GM21515 (cell line): Measurements from ENCODE around the gene TEX13D.
"Not testable (repeated sequence)": the region's sequence is repeated elsewhere in the genome, so short reads cannot be mapped to it uniquely, and the experiment has no call there.

Source experiments
- ATAC-seq: cut with Tn5 transposase; IDR thresholded peaks from one replicate; pipeline ENCODE4 v1.9.1; 2021; ENCODE audit not compliant: unreplicated experiment

The TEX13D gene

GRCh38 chrX:124332481-124333424, at the start of gene TEX13D:
TSS of gene TEX13D (plus strand) at chrX:124332660. CDS start at chrX:124332918, 258 bp downstream.
- ATAC-seq = no peak

- no peak for ATAC-seq
Observed at GRCh38 chrX:124289443-124289842, 43.0 kb upstream of the TEX13D start.

DNA sequence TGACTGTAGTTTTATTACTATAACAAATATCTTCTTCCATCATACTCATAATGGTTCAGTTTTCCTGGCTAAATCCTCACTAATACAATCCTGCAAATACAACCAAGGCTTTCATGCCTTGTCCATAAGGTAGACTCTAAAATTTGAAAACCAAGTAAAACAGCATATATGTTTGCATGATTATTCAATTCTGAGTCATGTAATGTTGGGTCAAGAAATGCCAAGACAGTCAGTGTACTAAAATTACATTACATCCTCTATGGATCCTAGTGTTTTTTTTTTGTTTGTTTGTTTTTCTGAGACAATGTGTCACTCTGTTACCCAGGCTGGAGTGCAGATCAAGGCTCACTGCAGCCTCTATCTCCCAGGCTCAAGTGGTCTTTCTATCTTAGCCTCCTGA, 38.6 kb upstream of the TEX13D start:
- no peak for ATAC-seq

DNA sequence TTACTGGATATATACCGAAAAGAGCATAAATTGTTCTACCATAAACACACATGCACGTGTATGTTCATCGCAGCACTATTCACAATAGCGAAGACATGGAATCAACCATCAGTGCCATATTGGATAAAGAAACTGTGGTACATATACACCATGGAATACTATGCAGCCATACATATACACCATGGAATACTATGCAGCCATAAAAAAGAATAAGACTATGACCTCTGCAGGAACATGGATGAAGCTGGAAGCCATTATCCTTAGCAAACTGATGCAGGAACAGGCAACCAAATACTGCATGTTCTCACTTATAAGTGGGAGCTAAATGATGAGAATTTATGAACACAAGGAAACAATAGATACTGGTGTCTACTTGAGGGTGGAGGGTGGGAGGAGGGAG, 33.1 kb upstream of the TEX13D start:
- ATAC-seq = not testable (repeated sequence)

DNA sequence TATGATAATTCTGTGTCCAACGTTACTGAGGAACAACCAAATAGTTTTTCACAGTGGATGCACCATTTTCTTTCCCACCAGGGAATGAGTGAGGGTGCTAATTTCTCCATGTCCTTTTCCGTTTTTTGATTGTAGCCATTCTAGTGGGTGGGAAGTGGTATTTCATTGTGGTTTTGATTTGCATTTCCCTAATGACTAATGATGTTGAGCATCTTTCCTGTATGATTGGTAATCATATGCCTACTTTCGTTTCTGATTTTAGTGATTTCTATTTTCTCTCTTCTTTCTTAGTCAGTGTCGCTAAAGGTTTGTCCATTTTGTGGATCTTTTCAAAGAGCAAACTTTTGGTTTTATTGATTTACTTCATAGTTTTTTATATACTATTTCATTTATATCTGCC, 32.1 kb upstream of the TEX13D start:
- ATAC-seq = no peak

- ATAC-seq = no peak
Observed at GRCh38 chrX:124307253-124307907, 25.1 kb upstream of the TEX13D start.

DNA sequence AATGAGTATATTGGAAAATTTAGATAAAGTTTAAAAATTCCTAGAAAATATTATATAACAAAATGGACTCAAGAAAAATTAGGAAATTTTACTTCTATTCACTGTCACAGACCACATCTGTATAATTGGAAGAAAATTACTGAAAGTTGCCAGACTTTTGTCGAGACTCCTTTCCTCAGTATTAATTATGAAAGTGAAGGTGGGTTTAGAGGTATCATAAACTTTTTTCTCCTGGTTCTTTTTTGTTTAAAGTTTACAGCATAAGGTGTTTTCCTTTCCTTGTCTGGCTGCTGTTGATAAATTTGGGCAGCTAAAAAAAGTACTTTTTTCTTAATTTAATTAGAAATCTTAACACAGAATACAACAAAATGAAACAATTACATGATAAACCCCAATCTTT, 6.7 kb upstream of the TEX13D start:
- no peak for ATAC-seq

- no peak for ATAC-seq
Observed at GRCh38 chrX:124328765-124329164, 3.7 kb upstream of the TEX13D start.

- no peak for ATAC-seq
Observed at GRCh38 chrX:124333862-124334261, 1.4 kb downstream of the TEX13D start.

DNA sequence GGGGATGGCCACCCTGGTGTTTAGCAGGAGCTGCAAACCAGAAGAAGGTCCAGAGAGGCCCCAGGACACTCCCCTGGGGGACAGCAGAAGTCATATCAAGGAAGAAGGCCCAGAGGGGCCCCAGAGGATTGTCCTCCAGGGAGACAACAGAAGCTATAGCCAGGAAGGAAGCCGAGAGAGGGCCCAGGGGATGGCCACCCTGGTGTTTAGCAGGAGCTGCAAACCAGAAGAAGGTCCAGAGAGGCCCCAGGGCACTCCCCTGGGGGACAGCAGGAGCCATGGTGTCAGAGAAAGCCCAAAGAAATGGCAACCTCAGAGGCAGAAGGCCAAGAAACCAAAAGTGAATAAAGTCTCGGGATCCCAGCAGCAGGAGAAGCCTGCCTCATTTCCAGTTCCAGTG, 2.1 kb downstream of the TEX13D start:
- ATAC-seq = not testable (repeated sequence)

DNA sequence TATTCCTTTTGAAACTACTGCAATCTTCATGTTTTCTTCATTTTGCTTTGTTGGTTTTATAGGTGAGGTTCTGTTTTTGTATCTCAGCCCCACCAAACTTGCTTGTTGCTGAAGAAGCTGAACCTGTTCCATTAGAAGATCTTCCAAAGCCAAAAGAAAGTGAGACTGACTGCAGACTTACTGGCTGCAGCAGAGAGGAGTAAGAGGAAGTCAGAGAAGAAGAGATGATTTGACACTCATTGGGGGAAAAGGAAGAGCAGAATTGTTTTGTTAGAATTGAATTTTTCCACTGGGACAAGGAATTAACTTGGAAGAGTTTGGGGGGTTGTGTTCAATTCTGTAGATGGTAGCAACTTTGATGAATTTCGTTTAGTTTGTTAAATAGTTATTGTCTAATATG, 3.1 kb downstream of the TEX13D start:
- ATAC-seq = no peak

- ATAC-seq = no peak
Observed at GRCh38 chrX:124337916-124338315, 5.5 kb downstream of the TEX13D start.

- ATAC-seq = no peak
Observed at GRCh38 chrX:124338733-124339514, 6.5 kb downstream of the TEX13D start.

GRCh38 chrX:124341396-124342132, 9.1 kb downstream of the TEX13D start:
- no peak for ATAC-seq

GRCh38 chrX:124342174-124342867, 9.9 kb downstream of the TEX13D start:
- no peak for ATAC-seq

DNA sequence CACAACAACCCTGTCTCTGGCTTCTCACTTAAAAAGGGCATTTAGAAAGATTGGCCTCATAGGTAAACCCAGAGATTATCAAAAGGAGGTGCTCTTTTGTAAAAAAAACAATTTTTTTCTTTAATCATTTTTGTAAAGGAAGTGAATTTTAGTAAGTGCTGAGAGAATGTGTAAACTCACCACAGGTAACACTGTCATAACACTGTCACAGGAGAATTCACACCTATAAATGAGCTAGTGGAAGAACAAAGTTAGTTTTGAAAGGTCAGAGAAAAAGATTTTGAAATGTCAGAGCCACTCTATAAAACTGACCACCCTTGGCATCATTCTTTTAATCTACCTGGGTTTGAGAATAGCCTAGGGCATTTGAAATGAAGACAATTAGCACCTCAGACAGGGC, 10.6 kb downstream of the TEX13D start:
- no peak for ATAC-seq

- peak; percentile 46 for ATAC-seq
Observed at GRCh38 chrX:124344246-124344645, 11.8 kb downstream of the TEX13D start.

DNA sequence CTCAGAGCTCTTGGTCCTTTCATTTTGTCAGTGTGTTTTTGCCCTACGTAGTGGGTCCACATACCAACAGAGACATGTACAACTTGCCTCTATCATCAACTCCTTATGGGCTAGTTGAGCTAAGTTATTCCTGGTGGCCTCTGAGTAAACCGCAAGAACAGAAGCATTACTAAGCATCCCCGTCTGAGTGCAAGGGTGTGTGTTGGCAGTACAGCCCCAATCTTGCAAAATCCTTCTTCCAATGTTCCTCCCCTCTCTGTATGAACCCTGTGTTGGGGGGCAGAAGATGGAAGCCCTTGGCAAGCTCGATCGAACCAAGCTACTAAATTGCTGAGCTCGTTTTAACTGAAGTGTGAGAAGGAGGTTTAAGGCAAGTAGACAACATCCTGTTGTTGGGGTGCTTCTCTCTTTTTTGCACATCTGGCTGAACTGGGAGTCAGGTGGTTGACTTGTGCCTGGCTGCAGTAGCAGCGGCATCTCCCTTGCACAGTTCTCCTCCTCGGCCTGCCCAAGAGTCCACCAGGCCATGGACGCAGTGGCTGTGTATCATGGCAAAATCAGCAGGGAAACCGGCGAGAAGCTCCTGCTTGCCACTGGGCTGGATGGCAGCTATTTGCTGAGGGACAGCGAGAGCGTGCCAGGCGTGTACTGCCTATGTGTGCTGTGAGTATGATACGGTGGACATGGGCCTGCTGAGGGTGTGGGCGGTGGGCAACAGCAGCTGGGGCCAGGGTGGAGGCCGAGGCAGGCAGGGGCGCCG, 13.8 kb downstream of the TEX13D start, which contains the start of gene SH2D1A:
Gene SH2D1A, plus strand, starts transcription at position 447 of the 760 bp plus-strand sequence. Its CDS starts 80 bp downstream, at position 527.
- no peak for ATAC-seq

DNA sequence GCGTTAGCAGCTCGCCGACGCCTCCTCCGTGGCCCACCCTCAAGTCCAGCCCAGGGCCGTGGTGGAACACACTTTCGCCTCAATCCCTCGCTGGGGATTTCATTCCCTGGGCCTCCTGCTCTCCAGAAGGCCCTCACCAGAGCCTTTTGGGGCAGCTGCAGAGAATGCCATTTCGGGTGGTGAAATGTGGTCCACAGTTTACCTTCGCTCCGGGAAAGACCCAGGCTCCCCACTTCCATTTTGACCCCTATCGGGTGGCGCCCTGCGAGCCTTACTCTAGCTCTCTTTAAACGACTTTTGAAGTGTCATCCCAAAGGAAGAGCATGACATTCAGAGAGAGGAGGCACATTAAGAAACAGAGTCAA, 14.4 kb downstream of the TEX13D start:
- no peak for ATAC-seq
